ENCODE measurements around the gene HGFAC.

DNA sequence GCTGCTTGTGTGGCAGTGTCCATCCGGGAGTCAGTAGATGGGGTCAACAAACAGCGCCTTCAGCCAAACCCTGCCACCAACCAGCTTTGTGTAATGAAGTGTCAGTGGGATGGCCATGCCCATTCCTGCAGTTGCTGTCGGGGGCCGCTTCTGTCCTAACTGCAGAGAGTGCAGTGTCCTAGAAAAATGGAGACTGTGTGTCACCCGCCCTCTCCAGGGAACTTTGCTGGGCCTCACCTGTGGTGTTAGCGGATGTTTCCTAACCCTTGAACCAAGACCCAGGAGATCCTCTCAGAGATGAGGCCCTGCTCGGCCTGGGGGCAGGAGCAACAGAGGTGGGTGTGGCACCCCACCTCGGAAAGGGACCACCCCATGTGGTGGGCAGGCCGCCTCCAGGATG lies 35.3 kb upstream of the HGFAC start:
- no peak for TF ChIP-seq EZH2 (IDR thresholded peaks at IDR 0.05)
- TF ChIP-seq POLR2AphosphoS5 (IDR thresholded peaks at IDR 0.05; ENCODE audit: borderline replicate concordance, low read depth, low read length) = no peak
- no peak for TF ChIP-seq FOXP2 (optimal IDR thresholded peaks at IDR 0.05; ENCODE audit: control extremely low read depth, extremely low read length, insufficient read depth)

Data from SK-N-MC (cell line).